ENCODE results near the gene RTP2.

RTP2 gene

GRCh38 chr3:187729598-187729997, 27.2 kb upstream of the RTP2 start:
- TF ChIP-seq, protein P1, sequence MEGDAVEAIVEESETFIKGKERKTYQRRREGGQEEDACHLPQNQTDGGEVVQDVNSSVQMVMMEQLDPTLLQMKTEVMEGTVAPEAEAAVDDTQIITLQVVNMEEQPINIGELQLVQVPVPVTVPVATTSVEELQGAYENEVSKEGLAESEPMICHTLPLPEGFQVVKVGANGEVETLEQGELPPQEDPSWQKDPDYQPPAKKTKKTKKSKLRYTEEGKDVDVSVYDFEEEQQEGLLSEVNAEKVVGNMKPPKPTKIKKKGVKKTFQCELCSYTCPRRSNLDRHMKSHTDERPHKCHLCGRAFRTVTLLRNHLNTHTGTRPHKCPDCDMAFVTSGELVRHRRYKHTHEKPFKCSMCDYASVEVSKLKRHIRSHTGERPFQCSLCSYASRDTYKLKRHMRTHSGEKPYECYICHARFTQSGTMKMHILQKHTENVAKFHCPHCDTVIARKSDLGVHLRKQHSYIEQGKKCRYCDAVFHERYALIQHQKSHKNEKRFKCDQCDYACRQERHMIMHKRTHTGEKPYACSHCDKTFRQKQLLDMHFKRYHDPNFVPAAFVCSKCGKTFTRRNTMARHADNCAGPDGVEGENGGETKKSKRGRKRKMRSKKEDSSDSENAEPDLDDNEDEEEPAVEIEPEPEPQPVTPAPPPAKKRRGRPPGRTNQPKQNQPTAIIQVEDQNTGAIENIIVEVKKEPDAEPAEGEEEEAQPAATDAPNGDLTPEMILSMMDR (IDR thresholded peaks at IDR 0.05; ENCODE audit: insufficient read depth, low read length, poor library complexity, severe bottlenecking): no peak
- H3K36me3 ChIP-seq (ENCODE audit: control insufficient read depth, insufficient read depth, low read length): no peaks in the 10 kb centered on the region
- H3K4me3 ChIP-seq (replicated peaks; ENCODE audit: low read depth, low read length): no peak overlapping the region
- no peaks in the 10 kb centered on the region; the same call in 1 of the 2 replicates for H3K27me3 ChIP-seq (replicated peaks; ENCODE audit: control insufficient read depth, insufficient read depth, low read length)
- no peak for DNase-seq (ENCODE audit: extremely low read depth, insufficient read length)

- Histone ChIP-seq H3K27me3 (replicated peaks; ENCODE audit: control insufficient read depth, insufficient read depth, low read length) (no peaks in the 10 kb centered on the region; the same call in 1 of the 2 replicates), H3K36me3 (ENCODE audit: control insufficient read depth, insufficient read depth, low read length) (no peaks in the 10 kb centered on the region), H3K4me3 (replicated peaks; ENCODE audit: low read depth, low read length) (no peak overlapping the region)
- TF ChIP-seq, protein P1 (IDR thresholded peaks at IDR 0.05; ENCODE audit: insufficient read depth, low read length, poor library complexity, severe bottlenecking): no peak
- DNase-seq (ENCODE audit: extremely low read depth, insufficient read length): no peak
Measured at GRCh38 chr3:187728940-187729583, 26.7 kb upstream of the RTP2 start.

DNA sequence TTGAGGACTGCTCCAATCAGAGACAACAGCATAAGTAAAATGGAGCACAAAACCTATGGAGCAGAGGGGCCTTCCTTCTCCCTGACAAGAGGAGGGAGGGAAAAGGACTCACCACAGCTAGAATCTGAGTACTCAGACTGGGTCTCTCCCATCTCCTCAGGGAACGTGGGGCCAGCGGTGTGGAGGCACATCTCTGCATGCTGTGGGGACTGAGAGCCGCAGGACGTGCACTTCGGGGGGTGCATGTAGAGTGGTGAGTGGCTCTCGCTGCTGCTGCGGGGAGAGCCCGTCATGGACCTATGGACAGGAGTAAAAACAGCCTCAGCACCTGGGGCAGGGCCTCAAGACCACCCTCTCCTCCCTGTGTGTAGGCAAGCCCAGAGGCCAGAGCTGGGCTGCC, 25.9 kb upstream of the RTP2 start:
- no peaks in the 10 kb centered on the region for H3K36me3 ChIP-seq (ENCODE audit: control insufficient read depth, insufficient read depth, low read length)
- TF ChIP-seq, protein P1 (IDR thresholded peaks at IDR 0.05; ENCODE audit: insufficient read depth, low read length, poor library complexity, severe bottlenecking): no peak
- H3K27me3 ChIP-seq (replicated peaks; ENCODE audit: control insufficient read depth, insufficient read depth, low read length): no peaks in the 10 kb centered on the region; the same call in 1 of the 2 replicates

DNA sequence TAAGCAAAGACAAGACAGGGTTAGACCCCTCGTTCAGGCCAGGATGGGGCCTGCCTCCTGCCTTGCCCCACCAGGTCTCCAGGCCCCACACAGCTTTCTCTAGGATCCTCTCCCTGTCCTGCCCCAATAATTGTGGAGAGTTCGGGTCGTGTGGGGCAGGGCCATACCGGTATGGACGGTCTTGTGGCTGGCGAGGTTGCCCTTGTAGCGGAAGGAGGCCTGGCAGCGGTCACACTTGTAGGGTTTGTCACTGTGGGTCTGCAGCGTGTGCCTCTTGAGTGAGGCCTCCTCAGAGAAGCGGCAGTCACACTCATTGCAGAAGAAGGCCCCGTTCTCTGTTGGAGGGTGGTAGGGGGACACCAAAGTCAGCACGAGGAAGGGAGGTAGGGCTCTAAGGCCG, 24.2 kb upstream of the RTP2 start:
- TF ChIP-seq, protein P1 (IDR thresholded peaks at IDR 0.05; ENCODE audit: insufficient read depth, low read length, poor library complexity, severe bottlenecking): no peak
- no peaks in the 10 kb centered on the region; the same call in 1 of the 2 replicates for H3K27me3 ChIP-seq (replicated peaks; ENCODE audit: control insufficient read depth, insufficient read depth, low read length)
- no peaks in the 10 kb centered on the region for H3K36me3 ChIP-seq (ENCODE audit: control insufficient read depth, insufficient read depth, low read length)
- no peak overlapping the region for H3K4me3 ChIP-seq (replicated peaks; ENCODE audit: low read depth, low read length)
- DNase-seq (ENCODE audit: extremely low read depth, insufficient read length): no peak

More for the DNA sequence above, 25.9 kb upstream of the RTP2 start:
- no peak overlapping the region for H3K4me3 ChIP-seq (replicated peaks; ENCODE audit: low read depth, low read length)
- DNase-seq (ENCODE audit: extremely low read depth, insufficient read length): no peak

DNA sequence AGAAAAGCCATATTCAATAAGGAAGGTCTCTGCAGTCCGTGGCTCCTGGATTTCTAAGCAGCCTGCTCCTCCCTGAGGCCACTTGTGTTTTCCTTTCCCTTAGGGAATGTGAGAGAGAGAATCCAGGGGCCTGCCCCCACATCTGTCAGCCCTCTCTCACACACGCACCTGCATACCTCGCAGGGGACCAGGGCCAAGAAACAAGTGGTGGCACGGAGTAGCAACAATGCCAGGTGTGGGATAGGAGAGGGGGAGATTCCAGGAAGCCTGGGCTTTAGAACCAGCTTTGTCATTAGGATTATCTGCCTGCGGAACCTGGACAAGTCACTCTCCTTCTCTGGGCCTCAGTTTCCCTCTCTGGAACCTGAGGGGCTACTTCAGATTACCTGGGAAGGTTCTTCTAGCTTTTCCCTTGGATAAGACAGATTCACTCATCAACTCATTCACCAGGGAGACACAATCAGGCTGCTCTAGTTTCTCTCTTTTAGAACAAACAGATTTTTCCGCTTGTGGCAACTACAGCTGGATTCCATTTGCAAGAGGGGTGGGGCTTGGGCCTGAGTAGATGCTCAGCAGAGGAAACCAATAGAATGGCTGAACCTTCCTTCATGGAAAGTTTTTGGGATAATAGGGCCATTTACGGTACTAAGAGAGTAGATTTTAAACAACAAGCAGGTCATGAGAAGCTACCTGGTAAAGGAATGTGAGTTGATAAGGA, 23.5 kb upstream of the RTP2 start:
- DNase-seq (ENCODE audit: extremely low read depth, insufficient read length): no peak
- H3K27me3 ChIP-seq (replicated peaks; ENCODE audit: control insufficient read depth, insufficient read depth, low read length): no peaks in the 10 kb centered on the region; the same call in 1 of the 2 replicates
- H3K4me3 ChIP-seq (replicated peaks; ENCODE audit: low read depth, low read length): no peak overlapping the region
- TF ChIP-seq, protein P1 (IDR thresholded peaks at IDR 0.05; ENCODE audit: insufficient read depth, low read length, poor library complexity, severe bottlenecking): no peak
- H3K36me3 ChIP-seq (ENCODE audit: control insufficient read depth, insufficient read depth, low read length): no peaks in the 10 kb centered on the region

Data from GM06990 (cell line).